ENCODE data around the gene PMFBP1. TPM values are rescaled to one million over a fixed set of nuclear protein-coding genes. Genes with fewer than 3 reads are reported as not detected.

The PMFBP1 gene
- polyA plus RNA-seq, 1 of the 3 experiments (the other 2 are of a cell fraction): 0.16 TPM

GRCh38 chr16:72221630-72222024, 49.7 kb upstream of the PMFBP1 start (continued):
- TF ChIP-seq, protein P1, sequence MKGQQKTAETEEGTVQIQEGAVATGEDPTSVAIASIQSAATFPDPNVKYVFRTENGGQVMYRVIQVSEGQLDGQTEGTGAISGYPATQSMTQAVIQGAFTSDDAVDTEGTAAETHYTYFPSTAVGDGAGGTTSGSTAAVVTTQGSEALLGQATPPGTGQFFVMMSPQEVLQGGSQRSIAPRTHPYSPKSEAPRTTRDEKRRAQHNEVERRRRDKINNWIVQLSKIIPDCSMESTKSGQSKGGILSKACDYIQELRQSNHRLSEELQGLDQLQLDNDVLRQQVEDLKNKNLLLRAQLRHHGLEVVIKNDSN (IDR thresholded peaks at IDR 0.05; ENCODE audit: borderline replicate concordance, low read depth): no peak
- TF ChIP-seq RFX5 (IDR thresholded peaks at IDR 0.05; ENCODE audit: low read length) (no peak), FOXJ3 (CRISPR knock-in tag; IDR thresholded peaks at IDR 0.05) (no peak), ZBTB33 (IDR thresholded peaks at IDR 0.05; ENCODE audit: borderline replicate concordance, low read depth) (no peak)

DNA sequence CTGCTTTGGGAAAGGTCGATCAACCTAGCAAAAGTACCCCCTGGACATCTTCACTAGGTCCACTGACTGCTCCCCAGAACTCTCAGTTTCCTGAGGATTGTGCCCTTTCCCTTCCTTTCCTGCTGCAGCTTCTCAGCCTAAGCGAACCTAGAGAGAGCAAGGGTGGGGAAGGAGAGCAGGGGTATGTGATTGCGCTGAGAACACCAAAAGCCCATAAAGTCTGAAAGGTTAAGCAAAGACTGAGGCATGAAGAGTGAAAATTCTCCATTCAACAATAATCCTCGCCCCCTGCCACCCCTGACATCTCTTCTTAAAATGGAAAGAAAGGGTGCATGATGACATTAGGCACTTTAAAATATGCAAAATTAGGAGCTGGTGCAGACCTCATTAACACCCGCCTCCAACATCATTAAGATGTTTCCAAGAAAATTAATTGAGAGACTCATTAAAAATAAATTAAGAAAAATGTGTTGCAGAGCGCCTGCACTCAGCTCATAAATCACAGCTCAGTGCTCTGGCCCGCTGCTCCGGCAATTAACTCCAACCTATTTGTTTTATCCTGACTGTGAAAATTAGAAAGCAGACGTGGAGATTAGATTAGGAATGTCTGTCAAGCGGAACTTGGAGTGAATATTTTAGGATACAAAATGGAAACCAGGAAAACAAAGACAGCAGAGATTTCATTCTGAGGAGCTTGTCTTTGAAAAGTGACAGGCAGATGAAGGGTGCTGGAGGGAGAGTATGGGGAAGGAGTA, 49.1 kb upstream of the PMFBP1 start:
- H3K36me3 ChIP-seq (replicated peaks in 1 of 2; ENCODE audit: control insufficient read depth in 1 of 2, insufficient read depth in 2 of 2, low read length in 1 of 2): no peaks in the 10 kb centered on the region
- H3K4me1 ChIP-seq (ENCODE audit: control insufficient read depth in 1 of 2, insufficient read depth in 2 of 2, low read depth in 1 of 2, low read length in 1 of 2): peaks cover 0 to 16% of the 10 kb centered on the region in 2 experiments; a peak in 2 of 4 replicates
- DNase-seq: no peak
- H3K27me3 ChIP-seq (ENCODE audit: insufficient read depth): no peaks in the 10 kb centered on the region
- no peak overlapping the region for H3K4me3 ChIP-seq (ENCODE audit: low read depth in 2 of 2, low read length in 1 of 2)
- TF ChIP-seq EP300 (IDR thresholded peaks at IDR 0.05; ENCODE audit: borderline replicate concordance in 1 of 2, low read depth in 1 of 2, low read length in 1 of 2) (peak in 1 of 2 experiments; percentile 19; a peak in 1 of 4 replicates), ZBTB33 (IDR thresholded peaks at IDR 0.05; ENCODE audit: borderline replicate concordance, low read depth) (no peak), GATA2 (CRISPR knock-in tag; IDR thresholded peaks at IDR 0.05) (peak; percentile 23; the same call in 1 of the 2 replicates), RFX5 (IDR thresholded peaks at IDR 0.05; ENCODE audit: low read length) (no peak), MXI1 (IDR thresholded peaks at IDR 0.05; ENCODE audit: low read depth, low read length) (no peak), NFIC (IDR thresholded peaks at IDR 0.05; ENCODE audit: borderline replicate concordance) (no peak), SIN3A (IDR thresholded peaks at IDR 0.05; ENCODE audit: borderline replicate concordance, low read depth, low read length) (no peak)
- TF ChIP-seq, protein P2, sequence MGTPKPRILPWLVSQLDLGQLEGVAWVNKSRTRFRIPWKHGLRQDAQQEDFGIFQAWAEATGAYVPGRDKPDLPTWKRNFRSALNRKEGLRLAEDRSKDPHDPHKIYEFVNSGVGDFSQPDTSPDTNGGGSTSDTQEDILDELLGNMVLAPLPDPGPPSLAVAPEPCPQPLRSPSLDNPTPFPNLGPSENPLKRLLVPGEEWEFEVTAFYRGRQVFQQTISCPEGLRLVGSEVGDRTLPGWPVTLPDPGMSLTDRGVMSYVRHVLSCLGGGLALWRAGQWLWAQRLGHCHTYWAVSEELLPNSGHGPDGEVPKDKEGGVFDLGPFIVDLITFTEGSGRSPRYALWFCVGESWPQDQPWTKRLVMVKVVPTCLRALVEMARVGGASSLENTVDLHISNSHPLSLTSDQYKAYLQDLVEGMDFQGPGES (IDR thresholded peaks at IDR 0.05; ENCODE audit: low read depth, low read length): no peak
- H3K9me2 ChIP-seq: no peaks in the 10 kb centered on the region
- no peak overlapping the region for H3K4me2 ChIP-seq
- no peaks in the 10 kb centered on the region for H3K79me2 ChIP-seq (ENCODE audit: insufficient read depth)
- H4K20me1 ChIP-seq (ENCODE audit: insufficient read depth): no peaks in the 10 kb centered on the region
- H3F3A ChIP-seq (replicated peaks; ENCODE audit: insufficient read depth): no peaks in the 10 kb centered on the region
- WGBS (ENCODE audit: low lambda C conversion rate): 79% methylated on average over 10 of the region's 10 CpGs
- ChIA-PET POLR2A (no interaction called here), CTCF (interaction anchor here (1.0 to 2.0 kb wide), 6 partner anchors 11 to 96 kb away, joined by 3 to 6 read pairs (median 4); no protein-coding TSS in a partner anchor)
- H3K27ac ChIP-seq (ENCODE audit: low read depth in 2 of 2, low read length in 1 of 2): peak overlapping the region in 1 of 2 experiments; percentile 79; a peak in 2 of 4 replicates
- no peaks in the 10 kb centered on the region for H3K9me3 ChIP-seq
- H3K9ac ChIP-seq: no peak overlapping the region
- no peak overlapping the region for H2AFZ ChIP-seq (ENCODE audit: low read depth)
